Measurements from ENCODE around the gene GATC.
"Not testable (repeated sequence)": the region's sequence is repeated elsewhere in the genome, so short reads cannot be mapped to it uniquely, and the experiment has no call there.

The GATC gene

DNA sequence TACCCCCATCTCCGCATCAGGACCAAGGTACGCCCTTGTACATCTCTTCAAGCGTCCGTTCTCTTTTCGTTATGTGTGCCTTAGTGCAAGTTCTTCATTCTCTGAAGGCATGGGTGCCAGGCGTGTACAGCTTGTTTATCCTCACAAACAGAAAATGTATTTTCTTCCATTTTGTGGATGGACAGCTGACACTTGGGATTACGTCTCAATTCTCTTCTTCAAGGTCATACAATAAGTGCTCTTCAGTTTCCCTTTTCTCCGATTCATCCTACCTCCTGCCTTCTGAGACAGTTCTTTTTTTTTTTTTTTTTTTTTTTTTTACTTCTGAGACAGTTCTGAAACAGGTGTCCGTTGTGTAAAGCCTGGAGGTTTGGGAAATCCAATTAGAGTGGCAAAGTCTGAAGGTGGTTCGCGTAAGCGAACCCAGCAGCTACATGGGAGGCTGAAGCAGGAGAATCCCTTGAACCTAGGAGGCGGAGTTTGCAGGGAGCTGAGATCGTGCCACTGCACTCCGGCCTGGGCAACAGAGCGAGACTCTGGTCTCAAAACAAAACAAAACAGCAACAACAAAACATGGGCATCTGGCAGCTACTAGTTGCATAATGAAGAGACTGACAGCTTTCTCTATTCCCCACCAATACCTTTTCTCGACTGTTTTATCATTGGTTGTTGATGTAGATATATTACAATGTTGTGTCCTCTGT lies 7.6 kb upstream of the GATC start:
- Histone ChIP-seq H3K9me3 (ENCODE audit: insufficient read depth, low read depth, low read length) (no peaks in the 10 kb centered on the region), H3K27ac (ENCODE audit: low read length) (no peak overlapping the region), H3K4me1 (ENCODE audit: insufficient read depth, low read length) (peaks cover 3% of the 10 kb centered on the region; the same call in 1 of the 2 replicates), H3K36me3 (ENCODE audit: insufficient read depth, low read depth, low read length) (peaks cover 32% of the 10 kb centered on the region), H3K27me3 (ENCODE audit: insufficient read depth, low read length) (no peaks in the 10 kb centered on the region), H3K9ac (ENCODE audit: low read depth, low read length) (peak overlapping the region; percentile 89), H3K4me3 (ENCODE audit: low read length) (peak overlapping the region; percentile 83)

DNA sequence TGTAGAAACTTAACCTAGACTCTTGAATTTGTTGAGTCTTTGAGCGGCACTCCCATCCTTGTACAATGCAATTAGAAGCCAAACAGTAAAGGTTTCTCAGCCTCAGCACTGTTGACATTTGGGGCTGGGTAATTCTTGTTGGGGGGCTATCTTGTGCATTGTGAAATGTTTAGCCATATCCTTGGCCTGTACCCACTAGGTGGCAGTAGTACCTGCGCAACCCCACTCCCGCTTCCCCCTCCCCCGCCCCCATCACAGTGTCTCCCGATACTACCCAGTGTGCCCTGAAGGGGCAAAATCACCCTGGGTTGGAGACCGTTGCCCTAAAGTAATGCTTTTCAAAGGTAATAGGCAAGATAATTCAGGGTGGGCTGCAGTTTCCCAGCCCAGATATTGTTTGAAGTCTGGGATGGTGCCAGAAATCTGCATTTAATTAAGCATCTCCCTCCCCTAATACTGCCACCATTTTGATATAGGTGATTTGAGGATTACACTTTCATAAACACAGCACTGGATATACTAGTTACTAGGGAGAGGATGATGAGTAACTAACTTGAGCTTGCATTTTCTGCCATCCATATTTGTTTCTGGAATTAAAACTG lies 6.5 kb upstream of the GATC start:
- Histone ChIP-seq H3K4me1 (ENCODE audit: insufficient read depth, low read length) (peaks cover 3% of the 10 kb centered on the region; the same call in 1 of the 2 replicates), H3K4me3 (ENCODE audit: low read length) (peak overlapping the region; percentile 38; the same call in 1 of the 2 replicates), H3K36me3 (ENCODE audit: insufficient read depth, low read depth, low read length) (peaks cover 43% of the 10 kb centered on the region), H3K27ac (ENCODE audit: low read length) (no peak overlapping the region), H3K27me3 (ENCODE audit: insufficient read depth, low read length) (no peaks in the 10 kb centered on the region), H3K9me3 (ENCODE audit: insufficient read depth, low read depth, low read length) (no peaks in the 10 kb centered on the region), H3K9ac (ENCODE audit: low read depth, low read length) (no peak overlapping the region)

DNA sequence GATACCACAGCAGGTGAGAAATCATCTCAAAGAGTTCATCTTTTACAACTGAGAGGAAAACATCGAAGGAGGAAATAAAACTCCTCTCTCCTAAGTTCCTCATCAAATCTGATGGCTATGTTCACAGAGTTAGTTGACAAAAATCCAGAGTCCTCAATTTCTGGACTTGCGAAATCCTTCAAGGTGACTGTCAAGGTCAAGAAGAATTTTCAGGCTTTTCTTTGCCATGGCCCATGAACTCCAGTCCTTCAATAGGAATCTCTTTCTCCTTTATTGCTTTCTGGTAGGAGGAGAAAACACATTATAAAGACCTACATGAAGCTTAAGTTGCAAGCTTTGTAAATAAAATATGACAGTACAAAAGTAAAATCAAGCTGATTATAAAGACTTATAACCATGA lies 1.6 kb upstream of the GATC start:
- no peak overlapping the region for H3K27ac ChIP-seq (ENCODE audit: low read length)
- H3K36me3 ChIP-seq (ENCODE audit: insufficient read depth, low read depth, low read length) = peaks cover 62% of the 10 kb centered on the region

DNA sequence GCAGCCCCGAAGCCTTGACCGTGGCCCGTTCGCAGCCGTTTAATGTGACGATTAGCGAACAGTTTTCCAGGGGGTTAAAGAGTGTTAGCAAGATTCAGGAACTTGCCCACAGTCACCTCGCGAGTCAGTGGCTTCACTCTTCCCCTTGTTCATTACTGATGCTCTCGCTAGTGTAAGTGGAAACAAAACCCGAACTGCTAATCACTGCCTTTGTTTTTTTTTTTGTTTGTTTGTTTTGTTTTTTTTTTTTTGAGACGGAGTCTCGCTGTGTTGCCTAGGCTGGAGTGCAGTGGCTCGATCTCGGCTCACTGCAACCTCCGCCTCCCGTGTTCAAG lies 567 bp downstream of the GATC start:
- not testable (repeated sequence) for H3K4me1 ChIP-seq (ENCODE audit: insufficient read depth, low read length); H3K27me3 ChIP-seq (ENCODE audit: insufficient read depth, low read length); H3K9me3 ChIP-seq (ENCODE audit: insufficient read depth, low read depth, low read length)
- Histone ChIP-seq H3K27ac (ENCODE audit: low read length) (peak overlapping the region; percentile 63), H3K4me3 (ENCODE audit: low read length) (peak overlapping the region; percentile 94), H3K9ac (ENCODE audit: low read depth, low read length) (peak overlapping the region; percentile 98), H3K36me3 (ENCODE audit: insufficient read depth, low read depth, low read length) (peaks cover 55% of the 10 kb centered on the region)

More for the DNA sequence above, 1.6 kb upstream of the GATC start:
- no peaks in the 10 kb centered on the region for H3K27me3 ChIP-seq (ENCODE audit: insufficient read depth, low read length)
- H3K4me3 ChIP-seq (ENCODE audit: low read length) = peak overlapping the region; percentile 94
- H3K9me3 ChIP-seq (ENCODE audit: insufficient read depth, low read depth, low read length) = no peaks in the 10 kb centered on the region
- no peak overlapping the region for H3K9ac ChIP-seq (ENCODE audit: low read depth, low read length)
- no peaks in the 10 kb centered on the region; the same call in 1 of the 2 replicates for H3K4me1 ChIP-seq (ENCODE audit: insufficient read depth, low read length)

DNA sequence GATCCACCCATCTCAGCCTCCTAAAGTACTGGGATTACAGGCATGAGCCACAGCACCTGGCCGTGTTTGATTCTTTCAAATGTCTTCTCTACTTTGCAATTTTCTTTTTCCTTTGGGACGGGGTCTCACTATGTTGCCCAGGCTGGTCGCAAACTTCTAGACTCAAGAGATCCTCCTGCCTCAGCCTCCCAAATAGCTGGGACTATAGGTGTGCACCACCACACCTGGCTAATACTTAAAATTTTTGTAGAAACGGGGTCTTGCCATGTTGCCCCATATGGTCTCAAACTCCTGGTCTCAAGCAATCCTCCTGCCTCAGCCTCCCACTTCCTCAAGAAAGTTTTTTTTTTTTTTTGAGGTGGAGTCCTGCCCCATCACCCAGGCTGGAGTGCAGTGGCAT lies 1.7 kb downstream of the GATC start:
- Histone ChIP-seq H3K9me3 (ENCODE audit: insufficient read depth, low read depth, low read length) (no peaks in the 10 kb centered on the region), H3K4me1 (ENCODE audit: insufficient read depth, low read length) (no peaks in the 10 kb centered on the region; the same call in 1 of the 2 replicates), H3K4me3 (ENCODE audit: low read length) (peak overlapping the region; percentile 94; the same call in 1 of the 2 replicates), H3K27ac (ENCODE audit: low read length) (no peak overlapping the region), H3K9ac (ENCODE audit: low read depth, low read length) (no peak overlapping the region), H3K36me3 (ENCODE audit: insufficient read depth, low read depth, low read length) (peaks cover 58% of the 10 kb centered on the region), H3K27me3 (ENCODE audit: insufficient read depth, low read length) (no peaks in the 10 kb centered on the region)

DNA sequence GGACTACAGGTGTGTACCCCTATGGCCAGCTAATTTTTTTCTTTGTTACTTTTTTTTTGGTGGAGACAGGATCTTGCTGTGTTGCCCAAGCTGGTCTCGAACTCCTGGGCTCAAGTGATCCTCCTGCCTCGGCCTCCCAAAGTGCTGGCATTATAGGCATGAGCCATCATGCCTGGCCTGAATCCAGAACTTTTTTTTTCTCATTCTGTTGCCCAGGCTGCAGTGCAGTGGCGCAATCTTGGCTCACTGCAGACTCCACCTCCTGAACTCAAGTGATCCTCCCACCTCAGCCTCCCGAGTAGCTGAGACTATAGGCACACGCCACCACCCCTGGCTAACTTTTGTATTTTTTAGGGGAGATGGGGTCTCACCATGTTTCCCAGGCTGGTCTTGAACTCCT lies 6.3 kb downstream of the GATC start:
- H3K27me3 ChIP-seq (ENCODE audit: insufficient read depth, low read length); H3K27ac ChIP-seq (ENCODE audit: low read length); H3K9ac ChIP-seq (ENCODE audit: low read depth, low read length); H3K4me1 ChIP-seq (ENCODE audit: insufficient read depth, low read length); H3K4me3 ChIP-seq (ENCODE audit: low read length); H3K9me3 ChIP-seq (ENCODE audit: insufficient read depth, low read depth, low read length): not testable (repeated sequence)
- H3K36me3 ChIP-seq (ENCODE audit: insufficient read depth, low read depth, low read length) = peaks cover 71% of the 10 kb centered on the region

DNA sequence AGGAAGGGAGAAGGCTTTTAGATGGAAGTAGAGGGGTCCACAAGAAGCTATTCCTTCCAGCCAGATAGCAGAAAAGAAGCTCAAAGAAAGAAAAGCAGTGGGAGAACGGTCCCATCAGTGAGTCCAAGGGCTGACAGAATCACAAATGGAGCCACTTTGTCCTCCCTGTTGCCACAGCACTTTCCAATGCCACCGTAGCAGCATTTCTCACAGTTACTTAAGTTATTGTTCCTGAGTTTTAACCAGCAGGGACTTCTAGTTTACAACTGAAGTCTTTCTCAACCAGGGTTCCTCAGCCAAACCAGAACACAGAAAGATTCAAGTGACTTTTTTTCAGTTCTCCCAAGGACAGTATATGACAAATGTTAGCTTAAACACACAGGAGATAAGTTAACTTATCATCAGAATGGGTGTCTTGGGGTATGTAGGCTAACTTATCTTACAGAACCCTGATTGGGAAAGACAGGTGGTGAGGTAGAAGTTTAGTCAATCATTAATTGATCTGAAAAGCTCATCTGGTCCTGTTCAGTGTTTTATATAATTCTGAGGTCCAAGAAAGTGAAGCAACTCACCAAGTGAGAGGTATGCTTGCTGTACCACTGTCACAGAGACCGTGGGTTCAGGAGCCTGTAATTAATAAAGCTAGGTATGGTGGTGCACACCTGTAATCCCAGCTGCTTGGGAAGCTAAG lies 7.0 kb downstream of the GATC start:
- Histone ChIP-seq H3K4me3 (ENCODE audit: low read length) (no peak overlapping the region), H3K36me3 (ENCODE audit: insufficient read depth, low read depth, low read length) (peaks cover 71% of the 10 kb centered on the region), H3K27ac (ENCODE audit: low read length) (no peak overlapping the region), H3K9me3 (ENCODE audit: insufficient read depth, low read depth, low read length) (no peaks in the 10 kb centered on the region), H3K27me3 (ENCODE audit: insufficient read depth, low read length) (no peaks in the 10 kb centered on the region), H3K9ac (ENCODE audit: low read depth, low read length) (no peak overlapping the region), H3K4me1 (ENCODE audit: insufficient read depth, low read length) (no peaks in the 10 kb centered on the region)

DNA sequence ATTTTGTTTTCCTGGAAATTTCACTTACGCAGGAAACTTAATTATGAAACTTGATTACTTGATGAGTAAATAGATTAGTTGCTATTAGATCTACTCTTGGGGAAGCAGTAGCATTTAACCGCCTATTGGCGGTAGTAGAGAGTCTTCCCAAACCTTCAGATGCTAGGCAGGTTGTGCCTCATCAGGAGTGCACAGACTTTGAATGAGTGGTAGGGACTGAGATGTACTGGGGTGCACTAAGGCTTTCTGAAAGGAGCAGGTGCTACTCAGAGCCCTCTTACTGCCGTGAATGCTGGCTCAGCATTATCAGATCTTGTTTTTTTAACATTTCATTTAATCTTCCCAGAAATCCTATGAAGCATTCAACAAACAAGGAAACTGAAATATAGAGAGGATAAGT lies 7.7 kb downstream of the GATC start:
- H3K9ac ChIP-seq (ENCODE audit: low read depth, low read length) = no peak overlapping the region
- H3K27me3 ChIP-seq (ENCODE audit: insufficient read depth, low read length) = no peaks in the 10 kb centered on the region
- H3K36me3 ChIP-seq (ENCODE audit: insufficient read depth, low read depth, low read length) = peaks cover 76% of the 10 kb centered on the region
- H3K9me3 ChIP-seq (ENCODE audit: insufficient read depth, low read depth, low read length) = no peaks in the 10 kb centered on the region
- no peaks in the 10 kb centered on the region for H3K4me1 ChIP-seq (ENCODE audit: insufficient read depth, low read length)
- no peak overlapping the region for H3K27ac ChIP-seq (ENCODE audit: low read length)
- no peak overlapping the region for H3K4me3 ChIP-seq (ENCODE audit: low read length)

DNA sequence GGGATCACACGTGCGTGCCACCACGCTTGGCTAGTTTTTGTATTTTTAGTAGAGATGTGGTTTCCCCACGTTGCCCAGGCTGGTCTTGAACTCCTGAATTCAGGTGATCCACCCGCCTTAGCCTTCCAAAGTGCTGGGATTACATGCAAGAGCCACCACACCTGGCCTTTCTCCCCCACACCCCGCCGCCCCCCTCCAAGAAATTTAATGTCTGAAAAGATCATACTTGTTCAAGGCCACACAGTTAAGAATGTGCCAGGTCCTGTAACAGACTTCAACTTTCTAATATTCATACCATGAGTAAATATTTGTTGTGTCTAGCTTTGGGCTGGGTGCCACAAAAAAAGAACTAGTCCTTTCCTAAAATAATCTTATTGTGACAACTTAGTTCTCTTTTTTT lies 9.1 kb downstream of the GATC start:
- Histone ChIP-seq H3K27me3 (ENCODE audit: insufficient read depth, low read length) (no peaks in the 10 kb centered on the region), H3K36me3 (ENCODE audit: insufficient read depth, low read depth, low read length) (peaks cover 74% of the 10 kb centered on the region), H3K4me3 (ENCODE audit: low read length) (no peak overlapping the region), H3K27ac (ENCODE audit: low read length) (no peak overlapping the region), H3K9ac (ENCODE audit: low read depth, low read length) (no peak overlapping the region), H3K4me1 (ENCODE audit: insufficient read depth, low read length) (no peaks in the 10 kb centered on the region), H3K9me3 (ENCODE audit: insufficient read depth, low read depth, low read length) (no peaks in the 10 kb centered on the region)

DNA sequence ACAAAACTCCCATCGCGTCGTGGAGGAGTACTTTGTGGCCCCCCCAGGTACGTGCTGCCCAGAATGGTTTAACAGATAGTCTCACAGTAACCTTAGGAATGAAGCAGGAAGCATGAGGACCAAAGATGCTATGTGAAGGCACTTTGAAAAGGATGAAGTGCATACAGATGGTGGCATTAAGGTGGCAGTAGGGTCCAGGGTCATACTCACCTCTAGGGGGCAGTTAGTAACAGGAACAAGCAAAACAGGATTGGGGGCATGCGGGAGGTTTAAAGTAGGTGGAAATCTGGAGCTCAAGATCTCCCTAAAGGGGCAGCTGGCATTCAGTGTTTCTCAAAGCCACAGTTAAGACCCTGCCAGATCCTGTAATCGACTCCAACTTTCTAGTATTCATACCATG lies 10.9 kb downstream of the GATC start:
- Histone ChIP-seq H3K36me3 (ENCODE audit: insufficient read depth, low read depth, low read length) (peaks cover 87% of the 10 kb centered on the region), H3K27ac (ENCODE audit: low read length) (no peak overlapping the region), H3K9ac (ENCODE audit: low read depth, low read length) (no peak overlapping the region), H3K4me3 (ENCODE audit: low read length) (no peak overlapping the region), H3K9me3 (ENCODE audit: insufficient read depth, low read depth, low read length) (no peaks in the 10 kb centered on the region), H3K4me1 (ENCODE audit: insufficient read depth, low read length) (no peaks in the 10 kb centered on the region), H3K27me3 (ENCODE audit: insufficient read depth, low read length) (no peaks in the 10 kb centered on the region)

DNA sequence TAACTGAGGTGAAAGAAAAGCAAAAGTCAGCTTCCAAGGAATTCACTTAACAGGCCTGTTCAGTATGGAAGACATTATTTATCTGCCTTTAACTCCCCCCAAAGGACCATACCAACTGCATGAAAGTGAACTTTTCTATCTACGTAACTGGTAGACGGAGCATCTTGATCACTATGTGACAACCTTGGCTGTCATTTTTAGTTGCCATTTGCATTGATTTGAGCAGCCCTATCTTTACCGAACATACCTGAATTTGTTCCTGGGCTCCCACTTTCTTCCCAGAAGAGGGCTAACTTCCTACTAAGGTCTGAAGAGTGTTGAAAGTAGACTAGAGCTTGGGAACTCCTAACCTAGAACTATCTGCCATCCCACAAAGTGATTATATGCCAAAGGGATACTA lies 13.9 kb downstream of the GATC start:
- Histone ChIP-seq H3K36me3 (ENCODE audit: insufficient read depth, low read depth, low read length) (peaks cover 92% of the 10 kb centered on the region), H3K9me3 (ENCODE audit: insufficient read depth, low read depth, low read length) (no peaks in the 10 kb centered on the region), H3K4me1 (ENCODE audit: insufficient read depth, low read length) (no peaks in the 10 kb centered on the region), H3K4me3 (ENCODE audit: low read length) (no peak overlapping the region), H3K9ac (ENCODE audit: low read depth, low read length) (no peak overlapping the region), H3K27ac (ENCODE audit: low read length) (no peak overlapping the region), H3K27me3 (ENCODE audit: insufficient read depth, low read length) (no peaks in the 10 kb centered on the region)

DNA sequence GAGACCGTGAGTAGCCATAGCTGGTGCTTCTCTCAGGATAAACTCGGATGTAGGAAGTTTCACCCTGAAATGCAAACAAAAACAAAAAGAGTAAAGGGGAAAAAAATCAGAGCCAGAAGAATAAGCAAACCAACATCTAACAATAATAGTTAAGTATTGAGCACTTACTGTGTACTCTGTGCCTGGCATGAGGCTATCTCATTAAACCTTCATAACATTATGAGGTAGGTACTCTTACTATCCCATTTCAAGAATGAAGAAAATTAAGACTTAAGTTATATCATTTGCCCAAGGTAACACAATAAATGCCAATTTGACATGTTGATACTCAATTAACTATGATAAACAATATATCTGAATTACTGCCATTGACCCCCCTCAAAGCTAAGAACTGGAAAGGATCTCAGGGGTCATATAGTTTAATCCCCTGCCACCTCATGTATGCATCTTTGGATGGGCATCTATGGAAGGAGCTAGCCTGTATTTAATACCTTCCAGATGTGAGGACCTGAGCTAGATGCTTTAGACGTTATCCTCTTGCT lies 15.9 kb downstream of the GATC start:
- no peaks in the 10 kb centered on the region for H3K9me3 ChIP-seq (ENCODE audit: insufficient read depth, low read depth, low read length)
- no peak overlapping the region for H3K4me3 ChIP-seq (ENCODE audit: low read length)
- no peak overlapping the region for H3K27ac ChIP-seq (ENCODE audit: low read length)
- H3K4me1 ChIP-seq (ENCODE audit: insufficient read depth, low read length) = no peaks in the 10 kb centered on the region
- no peaks in the 10 kb centered on the region for H3K27me3 ChIP-seq (ENCODE audit: insufficient read depth, low read length)
- H3K9ac ChIP-seq (ENCODE audit: low read depth, low read length) = no peak overlapping the region
- H3K36me3 ChIP-seq (ENCODE audit: insufficient read depth, low read depth, low read length) = peaks cover 93% of the 10 kb centered on the region
